Loucy (cell line): Measurements from ENCODE around the gene NOL4L.

Source experiments
- EZH2phosphoT487 ChIP-seq: fragments of 200-600 bp; IDR thresholded peaks from 2 replicates; pipeline ENCODE4 v1.6.1; 2018; ENCODE audit warnings: antibody characterized with exemption, mild to moderate bottlenecking, moderate library complexity, borderline replicate concordance
- TF ChIP-seq, protein P1 (sequence below): fragments of 200-600 bp; sonication (generic); conservative IDR thresholded peaks from 2 replicates; pipeline ENCODE4 v1.5.1; 2014; ENCODE audit warnings: mild to moderate bottlenecking, antibody characterized with exemption, low read length

- TF ChIP-seq, protein P1, sequence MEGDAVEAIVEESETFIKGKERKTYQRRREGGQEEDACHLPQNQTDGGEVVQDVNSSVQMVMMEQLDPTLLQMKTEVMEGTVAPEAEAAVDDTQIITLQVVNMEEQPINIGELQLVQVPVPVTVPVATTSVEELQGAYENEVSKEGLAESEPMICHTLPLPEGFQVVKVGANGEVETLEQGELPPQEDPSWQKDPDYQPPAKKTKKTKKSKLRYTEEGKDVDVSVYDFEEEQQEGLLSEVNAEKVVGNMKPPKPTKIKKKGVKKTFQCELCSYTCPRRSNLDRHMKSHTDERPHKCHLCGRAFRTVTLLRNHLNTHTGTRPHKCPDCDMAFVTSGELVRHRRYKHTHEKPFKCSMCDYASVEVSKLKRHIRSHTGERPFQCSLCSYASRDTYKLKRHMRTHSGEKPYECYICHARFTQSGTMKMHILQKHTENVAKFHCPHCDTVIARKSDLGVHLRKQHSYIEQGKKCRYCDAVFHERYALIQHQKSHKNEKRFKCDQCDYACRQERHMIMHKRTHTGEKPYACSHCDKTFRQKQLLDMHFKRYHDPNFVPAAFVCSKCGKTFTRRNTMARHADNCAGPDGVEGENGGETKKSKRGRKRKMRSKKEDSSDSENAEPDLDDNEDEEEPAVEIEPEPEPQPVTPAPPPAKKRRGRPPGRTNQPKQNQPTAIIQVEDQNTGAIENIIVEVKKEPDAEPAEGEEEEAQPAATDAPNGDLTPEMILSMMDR: no peak
- no peak for TF ChIP-seq EZH2phosphoT487
Observed at GRCh38 chr20:32565735-32566032, 19.4 kb downstream of the NOL4L start.
